Panc1 (cell line): ENCODE measurements around the gene RUNX3. TPM values are rescaled to one million over a fixed set of nuclear protein-coding genes. Genes with fewer than 3 reads are reported as not detected.

ENCODE experiments used
- ATAC-seq: fragments of 200-7000 bp; cut with Tn5 transposase; 2 replicates; pipeline ENCODE4 v1.9.1; 2020; ENCODE audit warnings: mild to moderate bottlenecking, moderate library complexity
- BruUV-seq: library from RNA; stranded (reverse); fragments of 400-500 nt; replicated peaks from 2 replicates; lab custom pipeline; 2021; lab: Mats Ljungman, UMichigan
- CTCF ChIA-PET: fragments of 300-600 bp; sonication (Branson Sonifier 250); formaldehyde crosslinking; loops from one replicate; lab custom pipeline; 2022; ENCODE audit warnings: antibody characterized with exemption; lab: Charles Lee
- POLR2A ChIA-PET: fragments of 300-600 bp; sonication (Branson Sonifier 250); formaldehyde crosslinking; loops from one replicate; lab custom pipeline; 2022; ENCODE audit warnings: antibody characterized with exemption; lab: Charles Lee
- DNase-seq: peaks from one replicate; pipeline ENCODE4 v3.0.0-alpha.2; 2010; ENCODE audit warnings: low read depth, low spot score
- H3K27ac ChIP-seq: 2 replicates; pipeline ENCODE4 v1.5.1; 2011; ENCODE audit warnings: mild to moderate bottlenecking, low read length, inconsistent platforms
- H3K27me3 ChIP-seq: fragments of 200-500 bp; sonication (Bioruptor generic); 2 replicates; pipeline ENCODE4 v1.6.0; 2014; ENCODE audit warnings: low read length, inconsistent platforms; ENCODE audit not compliant: control insufficient read depth, insufficient read depth
- H3K36me3 ChIP-seq: fragments of 200-500 bp; sonication (Bioruptor generic); 2 replicates; pipeline ENCODE4 v1.5.1; 2014; ENCODE audit warnings: inconsistent platforms, mild to moderate bottlenecking, low read length, moderate library complexity; ENCODE audit not compliant: control insufficient read depth, insufficient read depth
- H3K4me1 ChIP-seq: 2 replicates; pipeline ENCODE4 v1.5.1; 2011; ENCODE audit warnings: inconsistent platforms, mild to moderate bottlenecking, low read length, moderate library complexity; ENCODE audit not compliant: control insufficient read depth, insufficient read depth
- H3K4me3 ChIP-seq, 2 experiments: 2 replicates each; pipeline ENCODE4 v1.5.1; 2011 to 2012; ENCODE audit warnings: low read depth in 2 of 2, low read length in 2 of 2, mild to moderate bottlenecking in 2 of 2, inconsistent platforms in 1 of 2, moderate library complexity in 1 of 2
- H3K9me3 ChIP-seq: fragments of 200-500 bp; sonication (Bioruptor generic); 2 replicates; pipeline ENCODE4 v1.5.1; 2014; ENCODE audit warnings: low read depth, mild to moderate bottlenecking, inconsistent platforms, low read length, moderate library complexity; ENCODE audit not compliant: control insufficient read depth, insufficient read depth
- CTCF ChIP-seq: fragments of 450-650 bp; IDR thresholded peaks from 2 replicates; pipeline ENCODE4 v1.5.1; 2017; ENCODE audit warnings: mild to moderate bottlenecking
- POLR2AphosphoS5 ChIP-seq: IDR thresholded peaks from 2 replicates; pipeline ENCODE4 v1.6.1; 2012; ENCODE audit warnings: mild to moderate bottlenecking, low read depth, low read length, moderate library complexity
- REST ChIP-seq, 2 experiments: IDR thresholded peaks; 2 replicates each; pipeline ENCODE4 v1.6.1; 2011 to 2012; ENCODE audit warnings: low read depth in 2 of 2, control low read depth in 1 of 2, low read length in 1 of 2, mild to moderate bottlenecking in 1 of 2, moderate library complexity in 1 of 2; ENCODE audit not compliant: insufficient read depth in 1 of 2
- SIN3A ChIP-seq: IDR thresholded peaks from 2 replicates; pipeline ENCODE4 v1.6.1; 2012; ENCODE audit warnings: low read depth, mild to moderate bottlenecking, low read length, moderate library complexity, borderline replicate concordance; ENCODE audit not compliant: insufficient read depth
- TCF7L2 ChIP-seq: IDR thresholded peaks from 2 replicates; pipeline ENCODE4 v1.6.1; 2011; ENCODE audit warnings: mild to moderate bottlenecking, low read depth, low read length, inconsistent platforms
- in situ Hi-C: cut with HindIII; loops from 2 replicates; pipeline ENCODE4 v1.10.0; 2016; ENCODE audit warnings: low sequenced_read_pairs, low pct_unique_long_range_greater_than_20kb
- intact Hi-C: fragments of 100-400 bp; cut with micrococcal nuclease; formaldehyde crosslinking; loops from one replicate; pipeline ENCODE4 v1.10.0; 2022; ENCODE audit not compliant: unreplicated experiment
- total RNA-seq: library from RNA; stranded (reverse); gene quantifications from one replicate; pipeline ENCODE4 v1.2.1, GENCODE V29; 2021; ENCODE audit not compliant: unreplicated experiment

Gene RUNX3
- total RNA-seq, 1 experiment from 2014 or later: 0.10 TPM

- no TSS peak for BruUV-seq
- H3K36me3 ChIP-seq: no peaks in the 10 kb centered on the region
- intact Hi-C loops: no loop called here
- no peak overlapping the region for H3K4me3 ChIP-seq
- no peak for TF ChIP-seq CTCF
- no peak for TF ChIP-seq POLR2AphosphoS5
- TF ChIP-seq TCF7L2: no peak
- TF ChIP-seq SIN3A: no peak
- TF ChIP-seq REST (IDR thresholded peaks at IDR 0.05; ENCODE audit: insufficient read depth in 1 of 2, low read depth in 2 of 2, low read length in 1 of 2): no peak
- H3K9me3 ChIP-seq: no peaks in the 10 kb centered on the region
- POLR2A ChIA-PET: no interaction called here
- DNase-seq (no peak), ATAC-seq (no peak)
- no peaks in the 10 kb centered on the region for H3K4me1 ChIP-seq
- in situ Hi-C loops: no loop called here
- CTCF ChIA-PET: interaction anchor here (0.7 kb wide), 1 partner anchor 92 kb away, joined by 3 read pairs; no protein-coding TSS in a partner anchor
- H3K27ac ChIP-seq: no peak overlapping the region
- no peaks in the 10 kb centered on the region for H3K27me3 ChIP-seq
Observed at GRCh38 chr1:24963943-24964693, 34.0 kb upstream of the RUNX3 start.

- Histone ChIP-seq H3K9me3 (no peaks in the 10 kb centered on the region), H3K27ac (no peak overlapping the region), H3K36me3 (no peaks in the 10 kb centered on the region), H3K27me3 (no peaks in the 10 kb centered on the region), H3K4me3 (no peak overlapping the region), H3K4me1 (no peaks in the 10 kb centered on the region)
- DNase-seq: no peak
- no TSS peak for BruUV-seq
- in situ Hi-C loops: no loop called here
- ChIA-PET POLR2A (no interaction called here), CTCF (no interaction called here)
- peak; percentile 27; the same call in 1 of the 2 replicates for ATAC-seq
- intact Hi-C loops: no loop called here
- TF ChIP-seq POLR2AphosphoS5: no peak
- no peak for TF ChIP-seq TCF7L2
- TF ChIP-seq SIN3A: no peak
- no peak for TF ChIP-seq REST (IDR thresholded peaks at IDR 0.05; ENCODE audit: insufficient read depth in 1 of 2, low read depth in 2 of 2, low read length in 1 of 2)
- no peak for TF ChIP-seq CTCF
Observed at GRCh38 chr1:24963099-24963872, 33.2 kb upstream of the RUNX3 start.
